IgD-negative memory B cell (primary cell): ENCODE results near the gene EGFR. TPM values are rescaled to one million over a fixed set of nuclear protein-coding genes. Genes with fewer than 3 reads are reported as not detected.
"Not testable (repeated sequence)": the region's sequence is repeated elsewhere in the genome, so short reads cannot be mapped to it uniquely, and the experiment has no call there.

ENCODE experiments used
- H3K27ac Mint-ChIP-seq, 3 donors: one replicate each; pipeline ENCODE4 v1.8.0; 2020 to 2022; ENCODE audit warnings: mild to moderate bottlenecking in 3 of 3, mixed read lengths in 3 of 3, moderate library complexity in 1 of 3
- H3K27me3 Mint-ChIP-seq: one replicate; pipeline ENCODE4 v1.8.0; 2021; ENCODE audit warnings: mixed read lengths
- H3K36me3 Mint-ChIP-seq: one replicate; pipeline ENCODE4 v1.8.0; 2020; ENCODE audit warnings: mild to moderate bottlenecking, mixed read lengths
- H3K4me1 Mint-ChIP-seq, 3 donors: one replicate each; pipeline ENCODE4 v1.8.0; 2020 to 2022; ENCODE audit warnings: mixed read lengths in 3 of 3, mild to moderate bottlenecking in 1 of 3
- H3K4me3 Mint-ChIP-seq, 4 donors: one replicate each; pipeline ENCODE4 v1.8.0; 2020 to 2022; ENCODE audit warnings: mild to moderate bottlenecking in 4 of 4, mixed read lengths in 4 of 4, moderate library complexity in 3 of 4
- H3K9me3 Mint-ChIP-seq, 3 donors: one replicate each; pipeline ENCODE4 v1.8.0; 2020 to 2021; ENCODE audit warnings: mixed read lengths in 3 of 3, mild to moderate bottlenecking in 1 of 3
- polyA plus RNA-seq: library from polyadenylated mRNA; unstranded; fragments of 300-500 nt; fragmentation: Illumina TruSeq; gene quantifications from one replicate; pipeline ENCODE4 v1.2.3, GENCODE V29; 2021

Gene EGFR
- polyA plus RNA-seq, 1 donor from 2014 or later, result not detected

GRCh38 chr7:55162476-55162875 is 143.7 kb downstream of the EGFR start:
- Mint-ChIP-seq H3K4me1 (peaks cover 0 to 2% (median 0%) of the 10 kb centered on the region in 3 donors), H3K27ac (no peak overlapping the region), H3K27me3 (no peaks in the 10 kb centered on the region), H3K9me3 (peaks cover 0 to 4% (median 0%) of the 10 kb centered on the region in 3 donors), H3K4me3 (no peak overlapping the region), H3K36me3 (peaks cover 2% of the 10 kb centered on the region)

GRCh38 chr7:55163733-55164132 is 144.9 kb downstream of the EGFR start:
- Mint-ChIP-seq H3K36me3 (peaks cover 2% of the 10 kb centered on the region), H3K4me3 (no peak overlapping the region), H3K27me3 (no peaks in the 10 kb centered on the region)

GRCh38 chr7:55164527-55164926 is 145.7 kb downstream of the EGFR start:
- Mint-ChIP-seq H3K27ac (no peak overlapping the region), H3K27me3 (no peaks in the 10 kb centered on the region), H3K4me3 (no peak overlapping the region), H3K36me3 (peaks cover 2% of the 10 kb centered on the region), H3K4me1 (peaks cover 0 to 1% (median 0%) of the 10 kb centered on the region in 3 donors), H3K9me3 (peaks cover 0 to 4% (median under 1%) of the 10 kb centered on the region in 3 donors)

More at GRCh38 chr7:55163733-55164132, 144.9 kb downstream of the EGFR start:
- peaks cover 0 to 3% (median 0%) of the 10 kb centered on the region in 3 donors for H3K4me1 Mint-ChIP-seq
- H3K27ac Mint-ChIP-seq, result no peak overlapping the region
- H3K9me3 Mint-ChIP-seq, result peaks cover 0 to 4% (median 0%) of the 10 kb centered on the region in 3 donors

- Mint-ChIP-seq H3K4me1 (peaks cover 0 to 3% (median 0%) of the 10 kb centered on the region in 3 donors), H3K27ac (no peak overlapping the region), H3K36me3 (peaks cover 2% of the 10 kb centered on the region), H3K9me3 (peaks cover 0 to 4% (median 2%) of the 10 kb centered on the region in 3 donors), H3K27me3 (no peaks in the 10 kb centered on the region), H3K4me3 (no peak overlapping the region)
Observed at GRCh38 chr7:55165176-55165861, 146.5 kb downstream of the EGFR start.

GRCh38 chr7:55167296-55167695 is 148.5 kb downstream of the EGFR start:
- not testable (repeated sequence) for H3K36me3 Mint-ChIP-seq, H3K9me3 Mint-ChIP-seq, H3K4me3 Mint-ChIP-seq, H3K27ac Mint-ChIP-seq, H3K27me3 Mint-ChIP-seq, H3K4me1 Mint-ChIP-seq

- peaks cover 0 to 4% (median 0%) of the 10 kb centered on the region in 3 donors for H3K4me1 Mint-ChIP-seq
- H3K9me3 Mint-ChIP-seq, result peaks cover 0 to 4% (median 2%) of the 10 kb centered on the region in 3 donors
- no peak overlapping the region for H3K4me3 Mint-ChIP-seq
- H3K27ac Mint-ChIP-seq, result peak overlapping the region in 1 of 3 donors; percentile 26
- peaks cover 2% of the 10 kb centered on the region for H3K36me3 Mint-ChIP-seq
- H3K27me3 Mint-ChIP-seq, result peaks cover 5% of the 10 kb centered on the region
Observed at GRCh38 chr7:55170335-55171069, 151.7 kb downstream of the EGFR start.

GRCh38 chr7:55171157-55171556 is 152.3 kb downstream of the EGFR start:
- peaks cover 5% of the 10 kb centered on the region for H3K27me3 Mint-ChIP-seq
- H3K4me3 Mint-ChIP-seq, result no peak overlapping the region
- peaks cover 0 to 4% (median 0%) of the 10 kb centered on the region in 3 donors for H3K4me1 Mint-ChIP-seq
- H3K9me3 Mint-ChIP-seq, result peaks cover 0 to 4% (median 2%) of the 10 kb centered on the region in 3 donors
- H3K36me3 Mint-ChIP-seq, result peaks cover 2% of the 10 kb centered on the region
- H3K27ac Mint-ChIP-seq, result no peak overlapping the region

GRCh38 chr7:55172161-55172560 is 153.3 kb downstream of the EGFR start:
- H3K27me3 Mint-ChIP-seq, result peaks cover 5% of the 10 kb centered on the region
- peaks cover 0 to 2% (median 0%) of the 10 kb centered on the region in 3 donors for H3K9me3 Mint-ChIP-seq
- peaks cover 2% of the 10 kb centered on the region for H3K36me3 Mint-ChIP-seq
- no peak overlapping the region for H3K27ac Mint-ChIP-seq
- peaks cover 0 to 4% (median 0%) of the 10 kb centered on the region in 3 donors for H3K4me1 Mint-ChIP-seq
- H3K4me3 Mint-ChIP-seq, result no peak overlapping the region

GRCh38 chr7:55172881-55173609 is 154.2 kb downstream of the EGFR start:
- Mint-ChIP-seq H3K4me3 (no peak overlapping the region), H3K9me3 (peaks cover 0 to 2% (median 0%) of the 10 kb centered on the region in 3 donors), H3K27me3 (peaks cover 5% of the 10 kb centered on the region), H3K4me1 (peaks cover 0 to 3% (median 0%) of the 10 kb centered on the region in 3 donors), H3K27ac (no peak overlapping the region), H3K36me3 (peaks cover 2% of the 10 kb centered on the region)

- H3K4me1 Mint-ChIP-seq, result peaks cover 0 to 3% (median 0%) of the 10 kb centered on the region in 3 donors
- H3K27ac Mint-ChIP-seq, result no peak overlapping the region
- H3K4me3 Mint-ChIP-seq, result no peak overlapping the region
- H3K27me3 Mint-ChIP-seq, result peaks cover 5% of the 10 kb centered on the region
- H3K36me3 Mint-ChIP-seq, result peaks cover 2% of the 10 kb centered on the region
- H3K9me3 Mint-ChIP-seq, result peaks cover 0 to 2% (median 0%) of the 10 kb centered on the region in 3 donors
Observed at GRCh38 chr7:55173671-55174070, 154.9 kb downstream of the EGFR start.

- H3K9me3 Mint-ChIP-seq, result peaks cover 0 to 2% (median 0%) of the 10 kb centered on the region in 3 donors
- peaks cover 0 to 3% (median 0%) of the 10 kb centered on the region in 3 donors for H3K4me1 Mint-ChIP-seq
- H3K36me3 Mint-ChIP-seq, result peaks cover 2% of the 10 kb centered on the region
- no peak overlapping the region for H3K4me3 Mint-ChIP-seq
- H3K27ac Mint-ChIP-seq, result no peak overlapping the region
- peaks cover 10% of the 10 kb centered on the region for H3K27me3 Mint-ChIP-seq
Observed at GRCh38 chr7:55174456-55174855, 155.6 kb downstream of the EGFR start.

GRCh38 chr7:55174856-55175255 is 156.0 kb downstream of the EGFR start:
- peaks cover 0 to 2% (median 0%) of the 10 kb centered on the region in 3 donors for H3K4me1 Mint-ChIP-seq
- H3K27ac Mint-ChIP-seq, result no peak overlapping the region
- H3K36me3 Mint-ChIP-seq, result peaks cover 2% of the 10 kb centered on the region
- H3K9me3 Mint-ChIP-seq, result no peaks in the 10 kb centered on the region
- H3K4me3 Mint-ChIP-seq, result no peak overlapping the region
- H3K27me3 Mint-ChIP-seq, result peaks cover 10% of the 10 kb centered on the region

GRCh38 chr7:55177068-55177530 is 158.3 kb downstream of the EGFR start:
- Mint-ChIP-seq H3K4me1 (peaks cover 0 to 2% (median 0%) of the 10 kb centered on the region in 3 donors), H3K27me3 (peaks cover 7% of the 10 kb centered on the region), H3K4me3 (no peak overlapping the region), H3K9me3 (no peaks in the 10 kb centered on the region), H3K36me3 (peaks cover 2% of the 10 kb centered on the region), H3K27ac (no peak overlapping the region)

- Mint-ChIP-seq H3K36me3 (peaks cover 2% of the 10 kb centered on the region), H3K27ac (no peak overlapping the region), H3K4me1 (peaks cover 0 to 2% (median 0%) of the 10 kb centered on the region in 3 donors), H3K9me3 (no peaks in the 10 kb centered on the region), H3K4me3 (no peak overlapping the region), H3K27me3 (peaks cover 8% of the 10 kb centered on the region)
Observed at GRCh38 chr7:55177589-55178261, 158.9 kb downstream of the EGFR start.
